Measurements from ENCODE around the gene PTX4.

- no peak for TF ChIP-seq RXRA (IDR thresholded peaks at IDR 0.05; ENCODE audit: borderline replicate concordance, low read depth)
- TF ChIP-seq CTCF (IDR thresholded peaks at IDR 0.05): no peak
- no peak for TF ChIP-seq FOXM1 (IDR thresholded peaks at IDR 0.05; ENCODE audit: low read depth)
- TF ChIP-seq YY1 (IDR thresholded peaks at IDR 0.05; ENCODE audit: low read depth): no peak
- no peak for TF ChIP-seq POLR2AphosphoS5 (IDR thresholded peaks at IDR 0.05; ENCODE audit: low read depth, low read length)
- no peak for TF ChIP-seq MAX (IDR thresholded peaks at IDR 0.05; ENCODE audit: low read depth)
- TF ChIP-seq PBX3 (IDR thresholded peaks at IDR 0.05): no peak
- no peak for TF ChIP-seq RAD21 (IDR thresholded peaks at IDR 0.05; ENCODE audit: low read length)
- no peak for TF ChIP-seq ZBTB33 (IDR thresholded peaks at IDR 0.05; ENCODE audit: borderline replicate concordance, low read depth)
These were observed 40.8 kb downstream of the PTX4 start for GRCh38 chr16:1447965-1448364.
